Epithelial cell of proximal tubule (primary cell): ENCODE measurements around the gene PEAK1. TPM values are rescaled to one million over a fixed set of nuclear protein-coding genes. Genes with fewer than 3 reads are reported as not detected.
A peak's percentile ranks its signal among the peaks of the same experiment; 100 is the strongest.

Source experiments
- DNase-seq: peaks from one replicate; pipeline ENCODE4 v3.0.0-alpha.2; 2011; ENCODE audit warnings: low read depth
- H3K4me3 ChIP-seq: 2 replicates; pipeline ENCODE4 v1.5.1; 2011; ENCODE audit warnings: low read depth, mild to moderate bottlenecking, low read length
- total RNA-seq: library from RNA; depleted of rRNA; stranded (reverse); fragments of >200 nt; gene quantifications from 2 replicates; pipeline ENCODE4 v1.2.3, GENCODE V29; 2015
- TF ChIP-seq, protein P1 (sequence below): conservative IDR thresholded peaks from 2 replicates; pipeline ENCODE4 v1.5.1; 2012; ENCODE audit warnings: low read depth, mild to moderate bottlenecking, low read length

PEAK1 gene, protein sequence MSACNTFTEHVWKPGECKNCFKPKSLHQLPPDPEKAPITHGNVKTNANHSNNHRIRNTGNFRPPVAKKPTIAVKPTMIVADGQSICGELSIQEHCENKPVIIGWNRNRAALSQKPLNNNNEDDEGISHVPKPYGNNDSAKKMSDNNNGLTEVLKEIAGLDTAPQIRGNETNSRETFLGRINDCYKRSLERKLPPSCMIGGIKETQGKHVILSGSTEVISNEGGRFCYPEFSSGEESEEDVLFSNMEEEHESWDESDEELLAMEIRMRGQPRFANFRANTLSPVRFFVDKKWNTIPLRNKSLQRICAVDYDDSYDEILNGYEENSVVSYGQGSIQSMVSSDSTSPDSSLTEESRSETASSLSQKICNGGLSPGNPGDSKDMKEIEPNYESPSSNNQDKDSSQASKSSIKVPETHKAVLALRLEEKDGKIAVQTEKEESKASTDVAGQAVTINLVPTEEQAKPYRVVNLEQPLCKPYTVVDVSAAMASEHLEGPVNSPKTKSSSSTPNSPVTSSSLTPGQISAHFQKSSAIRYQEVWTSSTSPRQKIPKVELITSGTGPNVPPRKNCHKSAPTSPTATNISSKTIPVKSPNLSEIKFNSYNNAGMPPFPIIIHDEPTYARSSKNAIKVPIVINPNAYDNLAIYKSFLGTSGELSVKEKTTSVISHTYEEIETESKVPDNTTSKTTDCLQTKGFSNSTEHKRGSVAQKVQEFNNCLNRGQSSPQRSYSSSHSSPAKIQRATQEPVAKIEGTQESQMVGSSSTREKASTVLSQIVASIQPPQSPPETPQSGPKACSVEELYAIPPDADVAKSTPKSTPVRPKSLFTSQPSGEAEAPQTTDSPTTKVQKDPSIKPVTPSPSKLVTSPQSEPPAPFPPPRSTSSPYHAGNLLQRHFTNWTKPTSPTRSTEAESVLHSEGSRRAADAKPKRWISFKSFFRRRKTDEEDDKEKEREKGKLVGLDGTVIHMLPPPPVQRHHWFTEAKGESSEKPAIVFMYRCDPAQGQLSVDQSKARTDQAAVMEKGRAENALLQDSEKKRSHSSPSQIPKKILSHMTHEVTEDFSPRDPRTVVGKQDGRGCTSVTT (N-terminal part only)
- 5.1 and 8.1 TPM in 2 replicates for total RNA-seq

DNA sequence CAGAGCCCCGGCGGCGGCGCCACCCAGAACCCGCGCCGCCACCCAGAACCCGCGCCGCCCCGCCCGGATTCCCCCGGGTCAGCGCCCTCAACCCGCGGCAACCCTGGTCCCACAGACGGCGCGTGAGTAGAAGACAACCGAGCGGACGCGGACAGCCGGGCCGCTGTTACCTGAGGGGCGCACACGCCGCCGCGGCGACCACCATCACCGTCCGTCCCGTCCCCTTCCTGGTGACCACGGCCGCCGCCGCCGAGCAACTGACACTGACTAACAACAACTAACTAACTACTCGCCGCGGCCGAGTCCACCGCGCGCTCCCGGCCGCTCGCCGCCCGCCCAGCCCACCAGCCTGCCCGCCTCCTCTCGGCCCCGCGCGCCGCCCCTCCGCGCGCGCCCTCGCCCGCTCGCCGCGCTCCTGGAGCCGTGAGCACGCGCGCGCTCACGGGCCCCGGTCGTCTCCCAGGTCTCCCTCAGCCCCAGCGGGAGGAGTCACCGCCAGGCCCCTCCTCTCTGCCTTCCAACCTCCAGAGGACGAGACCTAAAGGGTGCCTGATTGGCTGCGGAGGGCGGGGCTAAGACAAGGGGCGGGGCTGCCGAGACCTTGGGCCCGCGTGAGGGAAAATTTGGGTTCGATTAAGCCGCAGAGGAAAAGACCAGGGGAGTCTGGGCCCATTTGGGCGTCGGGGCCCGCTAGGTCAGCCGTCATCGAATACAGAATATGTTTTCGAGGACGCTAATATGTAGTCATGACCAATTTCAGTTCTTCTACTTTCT lies at the start of gene PEAK1:
Gene PEAK1, minus strand, starts transcription at position 269 of the 774 bp plus-strand sequence. CDS start 238,178 bp downstream, outside the sequence.
- peak; percentile 79 for DNase-seq
- TF ChIP-seq, protein P1, sequence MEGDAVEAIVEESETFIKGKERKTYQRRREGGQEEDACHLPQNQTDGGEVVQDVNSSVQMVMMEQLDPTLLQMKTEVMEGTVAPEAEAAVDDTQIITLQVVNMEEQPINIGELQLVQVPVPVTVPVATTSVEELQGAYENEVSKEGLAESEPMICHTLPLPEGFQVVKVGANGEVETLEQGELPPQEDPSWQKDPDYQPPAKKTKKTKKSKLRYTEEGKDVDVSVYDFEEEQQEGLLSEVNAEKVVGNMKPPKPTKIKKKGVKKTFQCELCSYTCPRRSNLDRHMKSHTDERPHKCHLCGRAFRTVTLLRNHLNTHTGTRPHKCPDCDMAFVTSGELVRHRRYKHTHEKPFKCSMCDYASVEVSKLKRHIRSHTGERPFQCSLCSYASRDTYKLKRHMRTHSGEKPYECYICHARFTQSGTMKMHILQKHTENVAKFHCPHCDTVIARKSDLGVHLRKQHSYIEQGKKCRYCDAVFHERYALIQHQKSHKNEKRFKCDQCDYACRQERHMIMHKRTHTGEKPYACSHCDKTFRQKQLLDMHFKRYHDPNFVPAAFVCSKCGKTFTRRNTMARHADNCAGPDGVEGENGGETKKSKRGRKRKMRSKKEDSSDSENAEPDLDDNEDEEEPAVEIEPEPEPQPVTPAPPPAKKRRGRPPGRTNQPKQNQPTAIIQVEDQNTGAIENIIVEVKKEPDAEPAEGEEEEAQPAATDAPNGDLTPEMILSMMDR: no peak
- peak within 1 kb of the TSS; percentile 92 for H3K4me3 ChIP-seq

DNA sequence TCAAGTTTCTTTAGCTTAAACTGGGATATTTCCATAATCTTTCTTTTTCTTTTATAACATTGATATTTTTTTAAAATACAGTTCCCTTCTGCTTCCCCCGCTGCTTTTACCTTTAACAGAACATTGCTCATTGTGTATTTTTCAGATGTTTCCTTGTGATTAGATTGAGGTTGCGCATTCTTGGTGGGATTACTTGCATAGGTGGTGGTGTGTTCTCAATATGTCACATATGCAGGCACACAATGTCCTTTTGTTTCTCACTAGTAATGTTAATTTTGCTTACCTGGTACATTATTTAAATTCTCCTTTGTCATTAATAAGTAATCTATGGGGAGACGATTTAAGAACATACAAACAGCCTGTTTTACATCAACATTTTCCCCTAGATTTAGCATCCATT lies 49.0 kb upstream of the PEAK1 start:
- DNase-seq: no peak
- TF ChIP-seq, protein P1: no peak
- H3K4me3 ChIP-seq: no peak overlapping the region

DNA sequence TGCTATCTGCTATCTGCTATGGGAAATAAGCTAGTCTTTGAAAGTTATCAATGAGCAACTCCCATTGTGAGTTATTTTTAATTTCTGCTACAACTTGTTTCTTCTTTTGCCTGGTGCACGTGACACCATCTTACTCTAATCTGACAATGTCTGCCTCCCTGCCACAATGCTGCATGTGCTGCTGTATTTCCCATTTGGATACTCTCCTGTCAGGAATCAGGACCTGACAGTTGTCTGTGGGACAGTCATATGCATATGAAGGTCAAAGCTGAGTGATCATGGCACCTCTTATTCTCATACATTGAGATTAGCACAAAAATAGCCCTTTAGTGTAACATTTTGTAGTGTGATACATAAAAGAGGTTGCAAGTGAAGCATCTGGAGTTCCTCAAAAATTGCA lies 46.6 kb upstream of the PEAK1 start:
- no peak overlapping the region for H3K4me3 ChIP-seq
- DNase-seq: no peak
- TF ChIP-seq, protein P1: no peak

DNA sequence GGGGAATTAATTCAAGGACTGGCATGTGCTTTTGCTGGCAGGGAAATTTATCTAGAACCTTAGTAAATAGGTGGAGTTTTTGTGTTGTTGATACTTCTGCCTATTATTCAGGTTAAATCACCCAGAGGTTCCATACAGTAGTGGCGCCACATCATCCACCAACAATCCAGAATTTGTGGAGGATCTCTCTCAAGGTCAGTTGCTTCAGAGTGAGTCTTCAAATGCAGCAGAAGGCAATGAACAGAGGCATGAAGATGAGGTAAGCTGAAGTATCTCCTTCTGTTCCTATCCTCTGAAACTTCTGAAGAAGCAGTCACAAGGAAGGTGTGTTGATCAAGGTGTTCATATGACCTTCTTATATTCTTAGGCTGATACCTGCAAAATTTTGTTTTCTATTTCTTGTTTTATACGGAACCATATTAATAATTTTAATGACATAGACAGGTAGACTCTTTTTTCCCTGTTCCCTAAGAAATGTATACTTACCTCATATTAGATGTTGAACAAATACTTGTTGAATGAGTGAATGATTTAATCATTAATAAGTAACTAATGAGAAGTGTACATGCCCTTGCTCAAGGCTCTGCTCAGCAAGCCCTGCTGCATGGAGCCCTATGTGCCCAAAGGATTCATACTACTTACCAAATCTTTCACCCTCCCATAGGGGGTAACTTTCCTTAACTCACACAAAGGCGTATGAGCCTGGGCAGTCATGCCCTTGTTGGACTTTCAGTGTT lies 44.4 kb upstream of the PEAK1 start:
- TF ChIP-seq, protein P1: no peak
- no peak overlapping the region for H3K4me3 ChIP-seq
- peak; percentile 68 for DNase-seq

DNA sequence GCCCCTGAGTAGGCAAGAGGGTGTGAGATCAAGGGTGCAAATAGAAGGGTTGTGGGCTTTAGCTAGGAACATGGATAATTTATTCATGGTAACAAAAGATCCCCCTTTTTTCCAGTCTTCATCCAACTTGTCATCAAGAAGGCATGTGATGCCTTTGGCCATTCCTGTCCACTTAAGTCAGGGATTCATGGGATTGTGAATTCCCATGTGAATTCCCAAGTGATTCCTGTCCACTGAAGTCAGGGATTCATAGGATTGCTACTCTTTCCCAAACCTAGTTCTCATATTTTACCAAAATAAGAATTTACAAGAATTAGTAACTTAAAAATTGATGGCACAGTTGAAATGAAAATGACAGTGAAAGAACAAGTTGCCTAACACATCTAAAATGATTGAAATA lies 41.6 kb upstream of the PEAK1 start:
- TF ChIP-seq, protein P1: no peak
- DNase-seq: peak; percentile 52
- no peak overlapping the region for H3K4me3 ChIP-seq

DNA sequence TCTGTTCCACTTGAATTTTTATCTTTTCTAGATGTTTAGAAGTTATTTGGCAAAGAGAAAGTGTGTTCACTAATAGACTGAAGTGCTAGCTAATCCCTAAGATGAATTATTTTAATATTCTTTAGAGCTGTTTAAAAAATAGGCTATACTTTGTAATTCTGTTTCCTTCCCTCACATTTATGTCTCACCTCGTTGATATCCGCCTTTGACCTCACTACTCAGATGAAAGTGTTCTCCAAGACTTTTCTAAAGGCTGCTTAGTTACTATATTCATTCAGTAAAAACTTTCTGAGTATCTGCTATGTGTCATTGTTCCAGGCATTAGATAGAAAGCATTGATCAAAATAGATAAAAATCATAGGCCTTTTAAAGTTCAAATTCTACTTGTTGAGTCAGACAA lies 39.1 kb upstream of the PEAK1 start:
- H3K4me3 ChIP-seq: no peak overlapping the region
- DNase-seq: no peak
- TF ChIP-seq, protein P1: no peak
